Type B pancreatic cell (in vitro differentiated cells): ENCODE measurements around the gene NDFIP1. TPM values are rescaled to one million over a fixed set of nuclear protein-coding genes. Genes with fewer than 3 reads are reported as not detected.

ENCODE experiments used
- DNase-seq: peaks from one replicate; pipeline ENCODE4 v3.0.0; 2021; ENCODE audit warnings: mixed read lengths; ENCODE audit not compliant: unreplicated experiment; ENCODE audit errors: extremely low spot score
- H3K27ac Mint-ChIP-seq: 2 replicates; pipeline ENCODE4 v1.8.0; 2021; ENCODE audit warnings: mild to moderate bottlenecking, mixed read lengths
- H3K27me3 Mint-ChIP-seq: 2 replicates; pipeline ENCODE4 v1.8.0; 2021; ENCODE audit warnings: mixed read lengths
- H3K36me3 Mint-ChIP-seq: 2 replicates; pipeline ENCODE4 v1.8.0; 2021; ENCODE audit warnings: mixed read lengths
- H3K4me1 Mint-ChIP-seq: one replicate; pipeline ENCODE4 v1.8.0; 2021; ENCODE audit warnings: mixed read lengths; ENCODE audit not compliant: unreplicated experiment
- H3K4me3 Mint-ChIP-seq: 2 replicates; pipeline ENCODE4 v1.8.0; 2021; ENCODE audit warnings: mild to moderate bottlenecking, mixed read lengths
- H3K9me3 Mint-ChIP-seq: 2 replicates; pipeline ENCODE4 v1.8.0; 2021; ENCODE audit warnings: mixed read lengths
- total RNA-seq: library from RNA; stranded (reverse); gene quantifications from 2 replicates; pipeline ENCODE4 v1.2.1, GENCODE V29; 2021; ENCODE audit warnings: low replicate concordance
- TF ChIP-seq, protein P1 (sequence below): fragments of 200-600 bp; sonication (generic); conservative IDR thresholded peaks from 2 replicates; pipeline ENCODE4 v1.5.0; 2021; ENCODE audit warnings: antibody characterized with exemption, mild to moderate bottlenecking

The NDFIP1 gene
- total RNA-seq, 1 donor from 2014 or later = 57.7 TPM

DNA sequence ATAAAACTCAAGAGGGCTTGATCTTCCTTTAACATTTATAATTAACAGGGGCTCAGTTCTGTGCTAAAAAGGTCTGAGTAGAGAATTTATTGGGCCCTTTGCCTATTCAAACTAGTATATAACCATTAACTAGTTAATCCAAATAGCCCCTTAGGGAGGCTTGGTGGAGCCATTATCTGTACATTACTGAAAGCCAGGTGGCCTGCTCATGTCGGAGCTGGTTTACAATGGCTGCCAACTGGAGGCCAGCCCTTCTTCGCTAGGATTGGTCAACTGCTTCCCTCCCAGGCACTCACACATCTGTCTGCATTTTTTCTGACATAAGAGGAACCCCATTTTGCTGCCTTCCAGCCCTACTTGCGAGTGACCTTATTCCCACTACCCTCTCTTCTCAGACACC lies 30.4 kb upstream of the NDFIP1 start:
- peaks cover 14% of the 10 kb centered on the region for H3K4me1 Mint-ChIP-seq
- no peak for DNase-seq
- no peak overlapping the region for H3K27ac Mint-ChIP-seq
- no peak overlapping the region for H3K4me3 Mint-ChIP-seq
- H3K27me3 Mint-ChIP-seq = peaks cover 9% of the 10 kb centered on the region
- H3K9me3 Mint-ChIP-seq = no peaks in the 10 kb centered on the region
- TF ChIP-seq, protein P1, sequence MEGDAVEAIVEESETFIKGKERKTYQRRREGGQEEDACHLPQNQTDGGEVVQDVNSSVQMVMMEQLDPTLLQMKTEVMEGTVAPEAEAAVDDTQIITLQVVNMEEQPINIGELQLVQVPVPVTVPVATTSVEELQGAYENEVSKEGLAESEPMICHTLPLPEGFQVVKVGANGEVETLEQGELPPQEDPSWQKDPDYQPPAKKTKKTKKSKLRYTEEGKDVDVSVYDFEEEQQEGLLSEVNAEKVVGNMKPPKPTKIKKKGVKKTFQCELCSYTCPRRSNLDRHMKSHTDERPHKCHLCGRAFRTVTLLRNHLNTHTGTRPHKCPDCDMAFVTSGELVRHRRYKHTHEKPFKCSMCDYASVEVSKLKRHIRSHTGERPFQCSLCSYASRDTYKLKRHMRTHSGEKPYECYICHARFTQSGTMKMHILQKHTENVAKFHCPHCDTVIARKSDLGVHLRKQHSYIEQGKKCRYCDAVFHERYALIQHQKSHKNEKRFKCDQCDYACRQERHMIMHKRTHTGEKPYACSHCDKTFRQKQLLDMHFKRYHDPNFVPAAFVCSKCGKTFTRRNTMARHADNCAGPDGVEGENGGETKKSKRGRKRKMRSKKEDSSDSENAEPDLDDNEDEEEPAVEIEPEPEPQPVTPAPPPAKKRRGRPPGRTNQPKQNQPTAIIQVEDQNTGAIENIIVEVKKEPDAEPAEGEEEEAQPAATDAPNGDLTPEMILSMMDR = no peak
- no peaks in the 10 kb centered on the region for H3K36me3 Mint-ChIP-seq

DNA sequence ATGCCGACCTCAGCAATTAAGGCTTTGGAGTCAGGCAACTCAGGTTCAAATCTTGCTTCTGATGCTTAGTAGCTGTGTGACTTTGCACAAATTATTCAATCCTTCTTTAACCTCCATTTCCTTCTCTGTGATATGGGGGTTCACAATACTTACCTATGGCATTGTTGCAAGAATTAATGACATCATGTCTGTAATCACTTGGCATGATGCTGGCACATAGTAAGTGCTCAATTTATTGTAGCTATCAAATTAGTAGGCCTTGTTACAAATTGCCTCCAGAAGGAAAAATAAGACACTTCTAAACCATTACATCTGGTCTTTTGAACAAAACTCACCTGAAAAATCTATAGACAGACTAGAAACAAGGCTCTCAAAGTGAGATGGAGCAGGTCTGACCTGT lies 29.9 kb upstream of the NDFIP1 start:
- H3K36me3 Mint-ChIP-seq = no peaks in the 10 kb centered on the region
- TF ChIP-seq, protein P1 = no peak
- no peak for DNase-seq
- no peak overlapping the region for H3K27ac Mint-ChIP-seq
- H3K27me3 Mint-ChIP-seq = peaks cover 9% of the 10 kb centered on the region
- H3K9me3 Mint-ChIP-seq = no peaks in the 10 kb centered on the region
- peaks cover 14% of the 10 kb centered on the region for H3K4me1 Mint-ChIP-seq
- no peak overlapping the region for H3K4me3 Mint-ChIP-seq

DNA sequence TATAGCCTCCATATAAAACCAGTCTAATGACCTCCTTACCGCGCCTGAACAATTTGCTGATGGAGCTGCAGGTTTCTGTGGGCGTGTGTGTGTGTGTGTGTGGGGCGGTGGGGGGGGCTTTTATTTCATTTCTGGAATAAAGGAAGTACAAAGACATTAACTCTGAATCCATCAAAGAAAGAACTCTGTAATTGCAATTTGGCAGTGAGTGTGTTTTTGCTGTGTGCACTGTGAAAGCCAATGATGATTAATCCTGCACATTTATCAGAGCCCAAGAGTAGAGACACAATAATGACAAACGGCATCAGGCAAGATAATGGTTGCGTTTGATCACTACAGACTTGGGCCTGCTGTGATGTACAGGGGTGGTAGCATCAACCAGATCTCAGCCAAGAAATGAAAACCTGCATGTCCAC lies 29.3 kb upstream of the NDFIP1 start:
- Mint-ChIP-seq H3K36me3 (no peaks in the 10 kb centered on the region), H3K9me3 (no peaks in the 10 kb centered on the region), H3K27me3 (peaks cover 9% of the 10 kb centered on the region), H3K4me3 (no peak overlapping the region), H3K4me1 (peaks cover 13% of the 10 kb centered on the region), H3K27ac (no peak overlapping the region)
- TF ChIP-seq, protein P1 = no peak
- no peak for DNase-seq

DNA sequence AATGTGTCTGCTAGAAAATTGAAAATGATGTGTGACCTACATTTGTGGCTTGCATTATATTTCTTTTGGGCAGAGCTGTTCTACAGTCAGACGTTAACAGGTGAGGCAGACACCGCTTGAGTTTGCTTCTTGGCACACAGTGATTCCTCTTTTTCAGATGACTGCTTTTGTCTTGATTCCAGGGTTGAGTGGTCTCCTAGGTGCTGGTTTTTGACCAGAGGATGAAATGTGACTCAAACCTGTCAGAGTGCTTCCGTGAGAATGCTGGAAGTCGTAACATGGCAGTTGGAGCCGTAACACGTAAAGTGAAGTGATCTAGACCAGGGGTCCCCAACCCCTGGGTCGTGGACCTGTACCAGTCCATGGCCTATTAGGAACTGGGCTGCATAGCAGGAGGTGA lies 28.3 kb upstream of the NDFIP1 start:
- H3K36me3 Mint-ChIP-seq = no peaks in the 10 kb centered on the region
- no peak overlapping the region for H3K27ac Mint-ChIP-seq
- DNase-seq = no peak
- TF ChIP-seq, protein P1 = no peak
- H3K4me1 Mint-ChIP-seq = peaks cover 11% of the 10 kb centered on the region
- H3K4me3 Mint-ChIP-seq = no peak overlapping the region
- no peaks in the 10 kb centered on the region for H3K9me3 Mint-ChIP-seq
- peaks cover 9% of the 10 kb centered on the region for H3K27me3 Mint-ChIP-seq

DNA sequence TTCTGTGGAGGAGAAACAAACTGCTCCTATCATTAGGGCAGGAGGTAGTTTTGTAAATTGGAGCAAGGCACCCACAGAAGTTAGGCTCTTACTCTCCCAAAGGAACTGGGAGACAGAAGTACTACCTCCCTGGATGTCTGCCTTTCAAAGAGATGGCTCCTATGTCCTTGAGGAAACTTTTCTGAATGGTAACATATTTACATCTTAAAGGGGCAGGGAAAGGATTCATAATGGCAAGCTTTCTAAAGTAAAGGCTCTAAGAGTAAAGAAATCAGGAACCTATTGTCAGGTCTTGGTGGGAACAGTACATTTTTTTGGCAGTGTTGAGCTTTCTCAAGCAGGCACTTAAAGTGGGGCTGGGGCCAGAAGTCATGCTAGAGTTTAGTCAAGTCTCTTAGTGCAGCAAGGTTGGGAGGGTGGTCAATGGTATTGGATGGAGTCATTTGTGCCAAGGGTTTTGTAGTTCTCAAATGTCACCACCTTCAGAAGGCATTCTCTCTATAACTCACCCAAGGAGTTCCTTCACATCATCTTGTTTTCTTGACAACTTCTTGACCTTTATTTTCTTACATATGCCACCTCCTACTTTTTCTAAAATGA lies 26.3 kb upstream of the NDFIP1 start:
- Mint-ChIP-seq H3K4me3 (no peak overlapping the region), H3K36me3 (no peaks in the 10 kb centered on the region), H3K27ac (no peak overlapping the region), H3K9me3 (no peaks in the 10 kb centered on the region), H3K27me3 (peaks cover 9% of the 10 kb centered on the region), H3K4me1 (peaks cover 11% of the 10 kb centered on the region)
- TF ChIP-seq, protein P1 = no peak
- no peak for DNase-seq

DNA sequence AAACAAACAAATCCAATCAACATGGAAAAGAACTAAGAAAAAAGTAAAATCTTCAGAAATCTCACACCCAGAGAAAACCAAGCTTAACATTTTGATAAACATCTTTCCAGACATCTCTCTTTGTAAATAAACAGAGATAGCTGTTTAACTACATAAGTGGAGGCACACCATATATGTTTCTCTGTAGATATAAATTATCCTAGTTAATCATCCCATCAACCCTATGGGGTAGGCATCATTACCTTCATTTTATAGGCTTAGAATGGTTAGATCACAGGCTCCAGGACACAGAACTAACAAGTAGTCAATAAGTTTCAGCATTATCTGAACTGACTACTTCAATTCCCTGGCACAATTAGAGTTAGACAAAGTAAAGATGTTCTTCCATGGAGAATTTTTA lies 22.4 kb upstream of the NDFIP1 start:
- no peak overlapping the region for H3K4me3 Mint-ChIP-seq
- H3K36me3 Mint-ChIP-seq = no peaks in the 10 kb centered on the region
- H3K27me3 Mint-ChIP-seq = peaks cover 9% of the 10 kb centered on the region
- peaks cover 16% of the 10 kb centered on the region for H3K4me1 Mint-ChIP-seq
- DNase-seq = no peak
- TF ChIP-seq, protein P1 = no peak
- H3K9me3 Mint-ChIP-seq = no peaks in the 10 kb centered on the region
- H3K27ac Mint-ChIP-seq = no peak overlapping the region
